Measurements from ENCODE around the gene ISL2. TPM values are rescaled to one million over a fixed set of nuclear protein-coding genes. Genes with fewer than 3 reads are reported as not detected.

The ISL2 gene
- total RNA-seq, 1 donor from 2014 or later, result 1.2 TPM

GRCh38 chr15:76384409-76384808, 47.8 kb downstream of the ISL2 start:
- Mint-ChIP-seq H3K36me3 (peaks cover 2% of the 10 kb centered on the region), H3K27ac (no peak overlapping the region), H3K4me3 (no peak overlapping the region), H3K27me3 (ENCODE audit: low read depth) (no peaks in the 10 kb centered on the region), H3K4me1 (peaks cover 6% of the 10 kb centered on the region), H3K9me3 (peaks cover 3% of the 10 kb centered on the region)
- no peak for TF ChIP-seq CTCF (IDR thresholded peaks at IDR 0.05; ENCODE audit: unreplicated experiment)
- DNase-seq (ENCODE audit: low spot score in 2 of 2, unreplicated experiment in 2 of 2), result no peak

GRCh38 chr15:76386178-76386577, 49.6 kb downstream of the ISL2 start:
- H3K4me1 Mint-ChIP-seq, result no peaks in the 10 kb centered on the region
- TF ChIP-seq CTCF (IDR thresholded peaks at IDR 0.05; ENCODE audit: unreplicated experiment), result no peak
- no peaks in the 10 kb centered on the region for H3K27me3 Mint-ChIP-seq (ENCODE audit: low read depth)
- H3K4me3 Mint-ChIP-seq, result no peak overlapping the region
- H3K27ac Mint-ChIP-seq, result no peak overlapping the region
- peaks cover 2% of the 10 kb centered on the region for H3K36me3 Mint-ChIP-seq
- no peak for DNase-seq (ENCODE audit: low spot score in 2 of 2, unreplicated experiment in 2 of 2)
- H3K9me3 Mint-ChIP-seq, result peaks cover 3% of the 10 kb centered on the region

- H3K9me3 Mint-ChIP-seq, result peaks cover 3% of the 10 kb centered on the region
- H3K27me3 Mint-ChIP-seq (ENCODE audit: low read depth), result no peaks in the 10 kb centered on the region
- no peak overlapping the region for H3K27ac Mint-ChIP-seq
- DNase-seq (ENCODE audit: low spot score in 2 of 2, unreplicated experiment in 2 of 2), result no peak
- H3K4me1 Mint-ChIP-seq, result no peaks in the 10 kb centered on the region
- H3K4me3 Mint-ChIP-seq, result no peak overlapping the region
- TF ChIP-seq CTCF (IDR thresholded peaks at IDR 0.05; ENCODE audit: unreplicated experiment), result no peak
- peaks cover 2% of the 10 kb centered on the region for H3K36me3 Mint-ChIP-seq
Measured at GRCh38 chr15:76386926-76387325, 50.4 kb downstream of the ISL2 start.

- Mint-ChIP-seq H3K27ac (no peak overlapping the region), H3K4me1 (no peaks in the 10 kb centered on the region), H3K36me3 (peaks cover 2% of the 10 kb centered on the region), H3K9me3 (peaks cover 9% of the 10 kb centered on the region), H3K4me3 (no peak overlapping the region), H3K27me3 (ENCODE audit: low read depth) (no peaks in the 10 kb centered on the region)
- DNase-seq (ENCODE audit: low spot score in 2 of 2, unreplicated experiment in 2 of 2), result no peak
- no peak for TF ChIP-seq CTCF (IDR thresholded peaks at IDR 0.05; ENCODE audit: unreplicated experiment)
Measured at GRCh38 chr15:76390571-76390970, 54.0 kb downstream of the ISL2 start.

GRCh38 chr15:76391309-76391708, 54.7 kb downstream of the ISL2 start:
- no peak for DNase-seq (ENCODE audit: low spot score in 2 of 2, unreplicated experiment in 2 of 2)
- Mint-ChIP-seq H3K9me3 (peaks cover 17% of the 10 kb centered on the region), H3K27ac (no peak overlapping the region), H3K4me3 (no peak overlapping the region), H3K36me3 (peaks cover 2% of the 10 kb centered on the region), H3K4me1 (no peaks in the 10 kb centered on the region), H3K27me3 (ENCODE audit: low read depth) (no peaks in the 10 kb centered on the region)
- TF ChIP-seq CTCF (IDR thresholded peaks at IDR 0.05; ENCODE audit: unreplicated experiment), result no peak

GRCh38 chr15:76391847-76392246, 55.3 kb downstream of the ISL2 start:
- H3K9me3 Mint-ChIP-seq, result peaks cover 21% of the 10 kb centered on the region
- no peak overlapping the region for H3K4me3 Mint-ChIP-seq
- no peaks in the 10 kb centered on the region for H3K4me1 Mint-ChIP-seq
- no peak for TF ChIP-seq CTCF (IDR thresholded peaks at IDR 0.05; ENCODE audit: unreplicated experiment)
- peaks cover 2% of the 10 kb centered on the region for H3K36me3 Mint-ChIP-seq
- no peaks in the 10 kb centered on the region for H3K27me3 Mint-ChIP-seq (ENCODE audit: low read depth)
- no peak for DNase-seq (ENCODE audit: low spot score in 2 of 2, unreplicated experiment in 2 of 2)
- H3K27ac Mint-ChIP-seq, result no peak overlapping the region
